HepG2 (cell line): ENCODE results near the gene MADD. TPM values are rescaled to one million over a fixed set of nuclear protein-coding genes. Genes with fewer than 3 reads are reported as not detected.

Experiments
- ARID3A ChIP-seq: IDR thresholded peaks from 2 replicates; pipeline ENCODE4 v1.6.1; 2012; ENCODE audit warnings: low read depth, low read length, improper control_type of control experiment
- ARNTL ChIP-seq: sonication (generic); formaldehyde crosslinking; IDR thresholded peaks from 2 replicates; pipeline ENCODE4 v1.4.0; 2020; ENCODE audit warnings: mild to moderate bottlenecking, missing genetic modification reagents
- CBX2 ChIP-seq, 2 experiments: fragments of 200-600 bp in 1 of 2; sonication (generic); formaldehyde crosslinking in 1 of 2; IDR thresholded peaks; 2 replicates each; pipeline versions ENCODE4 v1.7.0 to v1.8.1; 2018 to 2022; ENCODE audit warnings: low read depth in 2 of 2, low read length in 1 of 2, mild to moderate bottlenecking in 1 of 2, missing genetic modification reagents in 1 of 2
- CENPX ChIP-seq: sonication (generic); formaldehyde crosslinking; IDR thresholded peaks from 2 replicates; pipeline ENCODE4 v1.9.0; 2021; ENCODE audit warnings: mild to moderate bottlenecking, missing genetic modification reagents, moderate library complexity
- DZIP1 ChIP-seq: sonication (generic); formaldehyde crosslinking; IDR thresholded peaks from 2 replicates; pipeline ENCODE4 v1.5.0; 2020; ENCODE audit warnings: mild to moderate bottlenecking, missing genetic modification reagents
- GZF1 ChIP-seq: sonication (generic); formaldehyde crosslinking; IDR thresholded peaks from 2 replicates; pipeline ENCODE4 v1.5.1; 2020; ENCODE audit warnings: mild to moderate bottlenecking, missing genetic modification reagents
- HOXD1 ChIP-seq: sonication (generic); formaldehyde crosslinking; IDR thresholded peaks from 2 replicates; pipeline ENCODE4 v1.5.0; 2020; ENCODE audit warnings: missing genetic modification reagents
- IRX3 ChIP-seq: sonication (generic); formaldehyde crosslinking; IDR thresholded peaks from 2 replicates; pipeline ENCODE4 v1.8.1; 2023; ENCODE audit warnings: mild to moderate bottlenecking, low read depth, missing genetic modification reagents, borderline replicate concordance
- MAZ ChIP-seq, 2 experiments: sonication (generic) in 1 of 2; formaldehyde crosslinking in 1 of 2; IDR thresholded peaks; 2 replicates each; pipeline versions ENCODE4 v1.5.0 to v1.6.1; 2012 to 2020; ENCODE audit warnings: low read depth in 2 of 2, mild to moderate bottlenecking in 2 of 2, borderline replicate concordance in 1 of 2, improper control_type of control experiment in 1 of 2, low read length in 1 of 2, missing genetic modification reagents in 1 of 2, moderate library complexity in 1 of 2
- MIER3 ChIP-seq: IDR thresholded peaks from 2 replicates; pipeline ENCODE4 v1.6.1; 2016; ENCODE audit warnings: missing compliant biosample characterization, borderline replicate concordance
- NFE2 ChIP-seq: sonication (generic); formaldehyde crosslinking; IDR thresholded peaks from 2 replicates; pipeline ENCODE4 v1.4.0; 2020; ENCODE audit warnings: missing genetic modification reagents
- RNF2 ChIP-seq: fragments of 450-650 bp; conservative IDR thresholded peaks from 2 replicates; pipeline ENCODE4 v1.6.1; 2016; ENCODE audit warnings: low read depth
- ZEB1 ChIP-seq: IDR thresholded peaks from 2 replicates; pipeline ENCODE4 v1.6.1; 2012; ENCODE audit warnings: mild to moderate bottlenecking, low read depth, inconsistent platforms; ENCODE audit not compliant: insufficient replicate concordance
- ZNF160 ChIP-seq: sonication (generic); formaldehyde crosslinking; IDR thresholded peaks from 2 replicates; pipeline ENCODE4 v1.8.0; 2022; ENCODE audit warnings: mild to moderate bottlenecking, inconsistent platforms, missing genetic modification reagents
- ZNF878 ChIP-seq: sonication (generic); formaldehyde crosslinking; IDR thresholded peaks from 2 replicates; pipeline ENCODE4 v1.8.1; 2023; ENCODE audit warnings: mild to moderate bottlenecking, missing genetic modification reagents, moderate library complexity
- polyA plus RNA-seq, 8 experiments: library from polyadenylated mRNA; depleted of rRNA in 3 of 8; stranded (reverse) in 7 of 8; unstranded in 1 of 8; fragments of >200 nt; fragmentation: Illumina TruSeq in 4 of 8; extraction: Trizol in 4 of 8; gene quantifications; 2 replicates each; pipeline versions ENCODE4 v1.2.1 to v1.2.3, GENCODE V29; 2011 to 2016; ENCODE audit warnings: low read depth in 4 of 8, missing spikeins in 1 of 8, mixed read lengths in 1 of 8; ENCODE audit not compliant: insufficient read depth in 1 of 8
- total RNA-seq, 5 experiments: library from RNA; depleted of rRNA; stranded (reverse); fragments of >200 nt; fragmentation: Illumina TruSeq; extraction: Trizol; gene quantifications; 2 replicates each; pipeline ENCODE4 v1.2.3, GENCODE V29; 2016; ENCODE audit warnings: low read depth in 1 of 5
- TF ChIP-seq, protein P1 (sequence below): fragments of 450-650 bp; IDR thresholded peaks from 2 replicates; pipeline ENCODE4 v1.6.1; 2016
- TF ChIP-seq, protein P2 (sequence below): sonication (generic); formaldehyde crosslinking; IDR thresholded peaks from 2 replicates; pipeline ENCODE4 v1.5.0; 2020; ENCODE audit warnings: missing genetic modification reagents

The MADD gene
- total and polyA plus RNA-seq, 2 of the 13 experiments (the other 11 are each of a cell fraction or from before 2014, with no cell fraction given), result 18.0 to 29.2 TPM

GRCh38 chr11:47257517-47258316 lies 12.2 kb upstream of the MADD start, which contains the start of gene NR1H3 (continued):
- TF ChIP-seq MAZ (IDR thresholded peaks at IDR 0.05; ENCODE audit: borderline replicate concordance, low read depth, low read length) (no peak), MAZ (CRISPR knock-in tag; IDR thresholded peaks at IDR 0.05; ENCODE audit: low read depth) (peak; percentile 65; the same call in 1 of the 2 replicates), RNF2 (no peak), DZIP1 (CRISPR knock-in tag) (no peak), ARID3A (no peak), CENPX (CRISPR knock-in tag) (no peak), CBX2 (IDR thresholded peaks at IDR 0.05; ENCODE audit: low read depth, low read length) (no peak), CBX2 (CRISPR knock-in tag; IDR thresholded peaks at IDR 0.05; ENCODE audit: low read depth) (no peak), ZNF160 (CRISPR knock-in tag) (no peak), NFE2 (CRISPR knock-in tag) (no peak), ARNTL (CRISPR knock-in tag) (0 out of 2 replicates have a peak, but pooled peaks have one; percentile 36), HOXD1 (CRISPR knock-in tag) (no peak), ZNF878 (CRISPR knock-in tag) (no peak), GZF1 (CRISPR knock-in tag) (no peak), IRX3 (CRISPR knock-in tag) (no peak), MIER3 (peak; percentile 58; the same call in 1 of the 2 replicates), ZEB1 (no peak)
- TF ChIP-seq, protein P1, sequence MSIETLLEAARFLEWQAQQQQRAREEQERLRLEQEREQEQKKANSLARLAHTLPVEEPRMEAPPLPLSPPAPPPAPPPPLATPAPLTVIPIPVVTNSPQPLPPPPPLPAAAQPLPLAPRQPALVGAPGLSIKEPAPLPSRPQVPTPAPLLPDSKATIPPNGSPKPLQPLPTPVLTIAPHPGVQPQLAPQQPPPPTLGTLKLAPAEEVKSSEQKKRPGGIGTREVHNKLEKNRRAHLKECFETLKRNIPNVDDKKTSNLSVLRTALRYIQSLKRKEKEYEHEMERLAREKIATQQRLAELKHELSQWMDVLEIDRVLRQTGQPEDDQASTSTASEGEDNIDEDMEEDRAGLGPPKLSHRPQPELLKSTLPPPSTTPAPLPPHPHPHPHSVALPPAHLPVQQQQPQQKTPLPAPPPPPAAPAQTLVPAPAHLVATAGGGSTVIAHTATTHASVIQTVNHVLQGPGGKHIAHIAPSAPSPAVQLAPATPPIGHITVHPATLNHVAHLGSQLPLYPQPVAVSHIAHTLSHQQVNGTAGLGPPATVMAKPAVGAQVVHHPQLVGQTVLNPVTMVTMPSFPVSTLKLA, result no peak
- TF ChIP-seq, protein P2, sequence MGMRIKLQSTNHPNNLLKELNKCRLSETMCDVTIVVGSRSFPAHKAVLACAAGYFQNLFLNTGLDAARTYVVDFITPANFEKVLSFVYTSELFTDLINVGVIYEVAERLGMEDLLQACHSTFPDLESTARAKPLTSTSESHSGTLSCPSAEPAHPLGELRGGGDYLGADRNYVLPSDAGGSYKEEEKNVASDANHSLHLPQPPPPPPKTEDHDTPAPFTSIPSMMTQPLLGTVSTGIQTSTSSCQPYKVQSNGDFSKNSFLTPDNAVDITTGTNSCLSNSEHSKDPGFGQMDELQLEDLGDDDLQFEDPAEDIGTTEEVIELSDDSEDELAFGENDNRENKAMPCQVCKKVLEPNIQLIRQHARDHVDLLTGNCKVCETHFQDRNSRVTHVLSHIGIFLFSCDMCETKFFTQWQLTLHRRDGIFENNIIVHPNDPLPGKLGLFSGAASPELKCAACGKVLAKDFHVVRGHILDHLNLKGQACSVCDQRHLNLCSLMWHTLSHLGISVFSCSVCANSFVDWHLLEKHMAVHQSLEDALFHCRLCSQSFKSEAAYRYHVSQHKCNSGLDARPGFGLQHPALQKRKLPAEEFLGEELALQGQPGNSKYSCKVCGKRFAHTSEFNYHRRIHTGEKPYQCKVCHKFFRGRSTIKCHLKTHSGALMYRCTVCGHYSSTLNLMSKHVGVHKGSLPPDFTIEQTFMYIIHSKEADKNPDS (CRISPR knock-in tag), result no peak
